Measurements from ENCODE around the gene ADPRHL1.
"Not testable (repeated sequence)": the region's sequence is repeated elsewhere in the genome, so short reads cannot be mapped to it uniquely, and the experiment has no call there.

DNA sequence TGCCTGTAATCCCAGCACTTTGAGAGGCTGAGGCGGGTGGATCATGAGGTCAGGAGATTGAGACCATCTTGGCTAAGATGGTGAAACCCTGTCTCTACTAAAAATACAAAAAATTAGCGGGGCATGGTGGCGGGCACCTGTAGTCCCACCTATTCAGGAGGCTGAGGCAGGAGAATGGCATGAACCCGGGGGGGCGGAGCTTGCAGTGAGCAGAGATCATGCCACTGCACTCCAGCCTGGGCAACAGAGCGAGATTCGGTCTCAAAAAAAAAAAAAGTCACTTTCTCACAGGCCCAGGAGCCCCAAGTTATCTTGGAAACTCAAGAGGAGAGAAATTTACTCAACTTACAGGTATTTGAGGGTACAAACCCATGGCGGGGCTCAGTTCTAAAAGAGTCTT is 63.7 kb downstream of the ADPRHL1 start:
- not testable (repeated sequence) for TF ChIP-seq POLR2A, EP300 (IDR thresholded peaks at IDR 0.05)

Measured in tibial nerve (tissue), 3 donors.